ENCODE measurements around the gene GFOD1.
"Not testable (repeated sequence)": the region's sequence is repeated elsewhere in the genome, so short reads cannot be mapped to it uniquely, and the experiment has no call there.

The GFOD1 gene

GRCh38 chr6:13463941-13464340 lies 23.5 kb downstream of the GFOD1 start:
- DNase-seq = no peak

GRCh38 chr6:13463328-13463717 lies 24.1 kb downstream of the GFOD1 start:
- DNase-seq = no peak

- DNase-seq = no peak
Measured at GRCh38 chr6:13462458-13463327, 24.7 kb downstream of the GFOD1 start.

- no peak for DNase-seq
Measured at GRCh38 chr6:13461805-13462204, 25.6 kb downstream of the GFOD1 start.

- no peak for DNase-seq
Measured at GRCh38 chr6:13461307-13461706, 26.1 kb downstream of the GFOD1 start.

- not testable (repeated sequence) for DNase-seq
Measured at GRCh38 chr6:13460289-13460688, 27.1 kb downstream of the GFOD1 start.

- no peak for DNase-seq
Measured at GRCh38 chr6:13457577-13457976, 29.8 kb downstream of the GFOD1 start.

GRCh38 chr6:13455552-13455966 lies 31.8 kb downstream of the GFOD1 start:
- no peak for DNase-seq

- DNase-seq = no peak
Measured at GRCh38 chr6:13454286-13455221, 32.8 kb downstream of the GFOD1 start.

GRCh38 chr6:13453771-13454251 lies 33.6 kb downstream of the GFOD1 start:
- peak in 2 of 3 experiments; percentile 4 to 57 for DNase-seq

GRCh38 chr6:13453153-13453552 lies 34.2 kb downstream of the GFOD1 start:
- DNase-seq = peak in 1 of 3 experiments; percentile 9

GRCh38 chr6:13452346-13453117 lies 34.9 kb downstream of the GFOD1 start:
- no peak for DNase-seq

GRCh38 chr6:13451181-13451895 lies 36.1 kb downstream of the GFOD1 start:
- DNase-seq = no peak

- no peak for DNase-seq
Measured at GRCh38 chr6:13450628-13451027, 36.8 kb downstream of the GFOD1 start.

GRCh38 chr6:13447949-13448724 lies 39.3 kb downstream of the GFOD1 start:
- DNase-seq = no peak

- peak in 1 of 3 experiments; percentile 8 for DNase-seq
Measured at GRCh38 chr6:13446381-13446780, 41.0 kb downstream of the GFOD1 start.

GRCh38 chr6:13445744-13446115 lies 41.7 kb downstream of the GFOD1 start:
- no peak for DNase-seq

- DNase-seq = peak; percentile 69 to 86 (median 83)
Measured at GRCh38 chr6:13445005-13445743, 42.2 kb downstream of the GFOD1 start.

- no peak for DNase-seq
Measured at GRCh38 chr6:13444604-13445003, 42.8 kb downstream of the GFOD1 start.

- not testable (repeated sequence) for DNase-seq
Measured at GRCh38 chr6:13443978-13444377, 43.4 kb downstream of the GFOD1 start.
